OCI-LY1 (cell line): ENCODE measurements around the gene SIRT1.
"Not testable (repeated sequence)": the region's sequence is repeated elsewhere in the genome, so short reads cannot be mapped to it uniquely, and the experiment has no call there.

ENCODE experiments used
- H2AFZ ChIP-seq: fragments of 200-600 bp; sonication (generic), shearing (Covaris generic); 2 replicates; pipeline ENCODE4 v1.6.0; 2014; ENCODE audit warnings: antibody characterized with exemption, mild to moderate bottlenecking, low read length
- H3F3A ChIP-seq: fragments of 200-600 bp; sonication (generic), shearing (Covaris generic); 2 replicates; pipeline ENCODE4 v1.6.0; 2014; ENCODE audit warnings: mild to moderate bottlenecking, antibody characterized with exemption, low read length, moderate library complexity; ENCODE audit not compliant: insufficient read depth
- H3K27ac ChIP-seq: fragments of 200-600 bp; sonication (generic); 2 replicates; pipeline ENCODE4 v1.5.1; 2014; ENCODE audit warnings: low read length, mixed run types, mild to moderate bottlenecking, low read depth; ENCODE audit not compliant: poor library complexity, severe bottlenecking
- H3K27me3 ChIP-seq: fragments of 200-600 bp; sonication (generic); 2 replicates; pipeline ENCODE4 v1.6.0; 2014; ENCODE audit warnings: antibody characterized with exemption, mild to moderate bottlenecking, low read length, moderate library complexity; ENCODE audit not compliant: insufficient read depth
- H3K36me3 ChIP-seq: fragments of 200-600 bp; sonication (generic); 2 replicates; pipeline ENCODE4 v1.6.1; 2014; ENCODE audit warnings: mild to moderate bottlenecking, antibody characterized with exemption, low read length, moderate library complexity, mixed read lengths; ENCODE audit not compliant: insufficient read depth
- H3K4me1 ChIP-seq: fragments of 200-600 bp; sonication (generic); 2 replicates; pipeline ENCODE4 v1.5.1; 2014; ENCODE audit warnings: mild to moderate bottlenecking, low read length, moderate library complexity; ENCODE audit not compliant: insufficient read depth, severe bottlenecking
- H3K4me2 ChIP-seq: fragments of 200-600 bp; sonication (generic), shearing (Covaris generic); 2 replicates; pipeline ENCODE4 v1.6.1; 2014; ENCODE audit warnings: low read length
- H3K4me3 ChIP-seq: fragments of 200-600 bp; sonication (generic); 2 replicates; pipeline ENCODE4 v1.5.1; 2014; ENCODE audit warnings: low read length, low read depth, mild to moderate bottlenecking, mixed read lengths; ENCODE audit not compliant: poor library complexity, severe bottlenecking
- H3K79me2 ChIP-seq: fragments of 200-600 bp; shearing (Covaris generic); 2 replicates; pipeline ENCODE4 v1.6.1; 2016; ENCODE audit warnings: mixed run types, low read length, mixed read lengths; ENCODE audit not compliant: insufficient read depth
- H3K9ac ChIP-seq: fragments of 200-600 bp; sonication (generic), shearing (Covaris generic); 2 replicates; pipeline ENCODE4 v1.6.1; 2014; ENCODE audit warnings: mild to moderate bottlenecking, low read length, mixed read lengths
- H3K9me2 ChIP-seq: fragments of 200-600 bp; sonication (generic), shearing (Covaris generic); 2 replicates; pipeline ENCODE4 v1.6.1; 2014; ENCODE audit warnings: low read depth, mild to moderate bottlenecking, low read length, mixed read lengths
- H3K9me3 ChIP-seq: fragments of 200-600 bp; shearing (Covaris generic); 2 replicates; pipeline ENCODE4 v1.6.1; 2014; ENCODE audit warnings: low read length, mixed read lengths
- H4K20me1 ChIP-seq: fragments of 200-600 bp; sonication (generic), shearing (Covaris generic); 2 replicates; pipeline ENCODE4 v1.6.0; 2016; ENCODE audit warnings: mild to moderate bottlenecking, low read length; ENCODE audit not compliant: insufficient read depth
- CTCF ChIP-seq: fragments of 200-600 bp; sonication (generic), shearing (Covaris generic); IDR thresholded peaks from 2 replicates; pipeline ENCODE4 v1.5.1; 2017; ENCODE audit warnings: mild to moderate bottlenecking, antibody characterized with exemption, low read length, moderate library complexity, mixed read lengths
- EZH2 ChIP-seq: fragments of 200-600 bp; sonication (generic), shearing (Covaris generic); IDR thresholded peaks from 2 replicates; pipeline ENCODE4 v1.8.0; 2017; ENCODE audit warnings: borderline replicate concordance, mixed run types, mild to moderate bottlenecking, antibody characterized with exemption, low read length, moderate library complexity, mixed read lengths

SIRT1 gene

GRCh38 chr10:67869996-67870395, 14.5 kb upstream of the SIRT1 start:
- H3K9me3 ChIP-seq = no peaks in the 10 kb centered on the region
- no peaks in the 10 kb centered on the region for H3K9me2 ChIP-seq
- no peak overlapping the region for H2AFZ ChIP-seq
- TF ChIP-seq EZH2 (no peak), CTCF (no peak)
- H3K4me1 ChIP-seq = no peaks in the 10 kb centered on the region
- H3K27ac ChIP-seq = no peak overlapping the region
- no peaks in the 10 kb centered on the region for H3K36me3 ChIP-seq
- H3K4me2 ChIP-seq = no peak overlapping the region
- no peaks in the 10 kb centered on the region for H4K20me1 ChIP-seq
- H3K79me2 ChIP-seq = no peaks in the 10 kb centered on the region
- no peaks in the 10 kb centered on the region for H3F3A ChIP-seq
- no peak overlapping the region for H3K9ac ChIP-seq
- no peaks in the 10 kb centered on the region for H3K27me3 ChIP-seq
- no peak overlapping the region for H3K4me3 ChIP-seq

GRCh38 chr10:67875340-67876238, 8.9 kb upstream of the SIRT1 start:
- no peaks in the 10 kb centered on the region for H3K9me3 ChIP-seq
- H3F3A ChIP-seq = no peaks in the 10 kb centered on the region
- no peaks in the 10 kb centered on the region for H3K79me2 ChIP-seq
- H3K4me2 ChIP-seq = no peak overlapping the region
- no peaks in the 10 kb centered on the region for H4K20me1 ChIP-seq
- no peaks in the 10 kb centered on the region for H3K36me3 ChIP-seq
- TF ChIP-seq EZH2 = no peak
- TF ChIP-seq CTCF = no peak
- no peak overlapping the region for H3K4me3 ChIP-seq
- H2AFZ ChIP-seq = no peak overlapping the region
- no peaks in the 10 kb centered on the region for H3K4me1 ChIP-seq
- no peaks in the 10 kb centered on the region for H3K27me3 ChIP-seq
- no peak overlapping the region for H3K27ac ChIP-seq
- H3K9me2 ChIP-seq = no peaks in the 10 kb centered on the region
- H3K9ac ChIP-seq = no peak overlapping the region

- not testable (repeated sequence) for H4K20me1 ChIP-seq, H3K9me2 ChIP-seq, H3K27ac ChIP-seq, H3F3A ChIP-seq, H3K9me3 ChIP-seq, H3K4me2 ChIP-seq, H3K79me2 ChIP-seq, H2AFZ ChIP-seq, H3K36me3 ChIP-seq, H3K4me3 ChIP-seq, H3K27me3 ChIP-seq, H3K9ac ChIP-seq, H3K4me1 ChIP-seq
These were observed 7.0 kb upstream of the SIRT1 start for GRCh38 chr10:67877421-67877820.

GRCh38 chr10:67878133-67878532, 6.3 kb upstream of the SIRT1 start:
- no peaks in the 10 kb centered on the region for H4K20me1 ChIP-seq
- no peaks in the 10 kb centered on the region for H3K9me3 ChIP-seq
- no peaks in the 10 kb centered on the region for H3F3A ChIP-seq
- no peaks in the 10 kb centered on the region for H3K27me3 ChIP-seq
- no peak overlapping the region for H3K4me2 ChIP-seq
- H3K36me3 ChIP-seq = no peaks in the 10 kb centered on the region
- no peaks in the 10 kb centered on the region for H3K79me2 ChIP-seq
- H3K4me3 ChIP-seq = no peak overlapping the region
- H2AFZ ChIP-seq = no peak overlapping the region
- TF ChIP-seq EZH2 (no peak), CTCF (no peak)
- no peaks in the 10 kb centered on the region for H3K4me1 ChIP-seq
- no peak overlapping the region for H3K27ac ChIP-seq
- no peak overlapping the region for H3K9ac ChIP-seq
- H3K9me2 ChIP-seq = no peaks in the 10 kb centered on the region
